Measurements from ENCODE around the gene NFYC. TPM values are rescaled to one million over a fixed set of nuclear protein-coding genes. Genes with fewer than 3 reads are reported as not detected.

Gene NFYC
- total RNA-seq, 1 experiment from 2014 or later = 25.6 TPM

DNA sequence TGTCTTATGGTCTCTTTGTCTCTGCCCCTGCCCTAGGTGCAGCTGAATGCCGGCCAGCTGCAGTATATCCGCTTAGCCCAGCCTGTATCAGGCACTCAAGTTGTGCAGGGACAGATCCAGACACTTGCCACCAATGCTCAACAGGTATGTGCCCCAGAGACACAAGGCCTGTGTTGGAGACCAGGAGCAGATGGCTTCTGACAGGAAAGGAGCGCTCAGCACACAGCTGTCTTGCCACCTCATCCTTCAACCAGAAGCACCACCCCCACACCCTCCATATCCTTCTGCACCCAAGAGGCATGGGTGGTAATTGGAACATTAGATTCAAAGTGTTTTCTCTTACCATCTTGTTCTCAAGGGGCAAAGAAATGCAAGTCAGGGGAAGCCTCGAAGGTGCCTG, 75.1 kb downstream of the NFYC start:
- in situ Hi-C loops (cut with HindIII; ENCODE audit: low pct_unique_long_range_greater_than_20kb, low sequenced_read_pairs) = no loop called here
- DNase-seq (ENCODE audit: low read depth) = no peak

GRCh38 chr1:40768146-40768990, 76.9 kb downstream of the NFYC start:
- no peak for DNase-seq (ENCODE audit: low read depth)
- in situ Hi-C loops (cut with HindIII; ENCODE audit: low pct_unique_long_range_greater_than_20kb, low sequenced_read_pairs) = no loop called here

DNA sequence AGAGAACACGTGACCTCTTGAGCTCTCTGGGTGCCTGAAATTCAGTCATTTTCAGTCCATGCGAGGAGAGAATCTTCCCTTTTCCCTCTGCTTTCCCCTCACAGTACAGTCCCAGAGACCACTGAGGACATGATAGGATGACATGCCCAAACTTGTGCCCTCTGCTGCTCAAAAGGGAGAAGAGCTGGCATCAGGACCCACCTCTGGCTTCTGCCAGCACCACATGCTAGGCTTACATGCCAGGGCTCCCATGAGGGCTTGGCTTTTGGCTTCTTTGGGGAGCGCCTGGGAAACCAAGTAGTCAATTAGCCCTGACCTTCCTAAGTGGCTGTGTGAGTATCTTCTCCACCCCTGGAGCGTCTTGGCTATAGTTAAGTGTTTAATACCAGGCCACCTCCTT, 78.3 kb downstream of the NFYC start:
- in situ Hi-C loops (cut with HindIII; ENCODE audit: low pct_unique_long_range_greater_than_20kb, low sequenced_read_pairs) = no loop called here

DNA sequence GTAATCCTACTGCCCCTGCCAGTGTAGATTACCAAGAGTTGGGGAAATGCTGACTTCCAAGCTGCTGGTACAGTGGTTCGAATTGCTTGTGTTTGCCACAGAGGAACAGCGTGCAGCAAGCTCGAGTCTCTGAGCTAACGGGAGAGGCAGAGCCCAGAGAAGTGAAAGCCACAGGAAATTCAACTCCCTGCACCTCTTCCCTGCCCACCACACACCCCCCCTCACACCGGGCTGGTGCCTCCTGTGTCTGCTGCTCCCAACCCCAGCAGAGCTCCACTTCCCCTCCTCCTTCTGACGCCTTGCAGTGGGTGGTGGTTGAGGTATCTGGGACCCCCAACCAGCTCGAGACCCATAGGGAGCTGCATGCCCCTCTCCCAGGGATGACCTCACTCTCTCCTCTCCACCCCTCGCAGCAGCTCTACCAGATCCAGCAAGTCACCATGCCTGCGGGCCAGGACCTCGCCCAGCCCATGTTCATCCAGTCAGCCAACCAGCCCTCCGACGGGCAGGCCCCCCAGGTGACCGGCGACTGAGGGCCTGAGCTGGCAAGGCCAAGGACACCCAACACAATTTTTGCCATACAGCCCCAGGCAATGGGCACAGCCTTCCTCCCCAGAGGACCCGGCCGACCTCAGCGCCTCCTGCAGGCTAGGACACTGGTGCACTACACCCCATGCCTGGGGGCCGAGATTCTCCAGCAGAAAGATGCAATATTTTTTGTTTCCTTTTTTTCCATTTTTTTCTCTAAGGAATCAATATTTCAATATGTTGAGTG, 79.0 kb downstream of the NFYC start:
- no peak for DNase-seq (ENCODE audit: low read depth)
- in situ Hi-C loops (cut with HindIII; ENCODE audit: low pct_unique_long_range_greater_than_20kb, low sequenced_read_pairs) = no loop called here

More for the DNA sequence above, 78.3 kb downstream of the NFYC start:
- no peak for DNase-seq (ENCODE audit: low read depth)

GRCh38 chr1:40772146-40772955, 80.8 kb downstream of the NFYC start:
- in situ Hi-C loops (cut with HindIII; ENCODE audit: low pct_unique_long_range_greater_than_20kb, low sequenced_read_pairs) = no loop called here
- DNase-seq (ENCODE audit: low read depth) = no peak

- no peak for DNase-seq (ENCODE audit: low read depth)
- in situ Hi-C loops (cut with HindIII; ENCODE audit: low pct_unique_long_range_greater_than_20kb, low sequenced_read_pairs) = no loop called here
These were observed 82.3 kb downstream of the NFYC start for GRCh38 chr1:40773748-40774265.

DNA sequence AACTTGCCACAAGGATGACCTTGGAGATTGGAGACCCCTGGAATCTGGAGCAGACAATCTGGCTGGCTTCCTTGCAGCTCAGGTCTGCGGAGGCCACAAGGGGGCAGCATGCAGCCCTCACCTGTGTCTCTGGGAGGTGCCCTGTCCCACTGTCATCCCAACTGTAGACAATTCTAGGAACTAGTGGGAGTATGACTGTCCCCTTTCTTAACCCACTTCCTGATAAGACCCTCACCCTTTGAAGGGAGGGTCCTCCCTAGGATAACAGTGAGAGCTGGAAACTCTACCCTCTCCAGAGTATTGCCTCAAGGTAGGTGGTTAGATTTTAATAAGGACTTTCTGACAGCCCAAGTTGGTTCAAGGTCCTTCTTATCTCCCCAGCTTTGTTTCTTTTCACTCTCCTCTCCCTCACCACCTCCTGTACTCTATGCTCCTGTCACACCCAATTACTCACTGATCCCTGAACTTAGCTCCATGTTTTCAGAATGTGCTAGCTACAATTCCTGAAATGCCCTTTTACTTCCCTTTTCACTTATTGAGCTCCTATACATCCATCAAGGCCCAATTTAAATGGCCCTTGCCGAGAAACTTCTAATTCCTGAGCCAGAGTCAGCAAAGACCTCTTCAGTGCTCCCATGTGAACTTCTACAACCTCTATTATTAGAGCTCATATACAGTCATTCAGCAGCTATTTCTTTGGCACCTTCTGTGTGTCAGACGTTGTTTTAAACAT, 82.9 kb downstream of the NFYC start:
- in situ Hi-C loops (cut with HindIII; ENCODE audit: low pct_unique_long_range_greater_than_20kb, low sequenced_read_pairs) = no loop called here
- DNase-seq (ENCODE audit: low read depth) = peak; percentile 31

- no peak for DNase-seq (ENCODE audit: low read depth)
- in situ Hi-C loops (cut with HindIII; ENCODE audit: low pct_unique_long_range_greater_than_20kb, low sequenced_read_pairs) = no loop called here
These were observed 85.0 kb downstream of the NFYC start for GRCh38 chr1:40776236-40777072.

GRCh38 chr1:40777224-40777970, 85.9 kb downstream of the NFYC start:
- in situ Hi-C loops (cut with HindIII; ENCODE audit: low pct_unique_long_range_greater_than_20kb, low sequenced_read_pairs) = no loop called here
- DNase-seq (ENCODE audit: low read depth) = no peak

DNA sequence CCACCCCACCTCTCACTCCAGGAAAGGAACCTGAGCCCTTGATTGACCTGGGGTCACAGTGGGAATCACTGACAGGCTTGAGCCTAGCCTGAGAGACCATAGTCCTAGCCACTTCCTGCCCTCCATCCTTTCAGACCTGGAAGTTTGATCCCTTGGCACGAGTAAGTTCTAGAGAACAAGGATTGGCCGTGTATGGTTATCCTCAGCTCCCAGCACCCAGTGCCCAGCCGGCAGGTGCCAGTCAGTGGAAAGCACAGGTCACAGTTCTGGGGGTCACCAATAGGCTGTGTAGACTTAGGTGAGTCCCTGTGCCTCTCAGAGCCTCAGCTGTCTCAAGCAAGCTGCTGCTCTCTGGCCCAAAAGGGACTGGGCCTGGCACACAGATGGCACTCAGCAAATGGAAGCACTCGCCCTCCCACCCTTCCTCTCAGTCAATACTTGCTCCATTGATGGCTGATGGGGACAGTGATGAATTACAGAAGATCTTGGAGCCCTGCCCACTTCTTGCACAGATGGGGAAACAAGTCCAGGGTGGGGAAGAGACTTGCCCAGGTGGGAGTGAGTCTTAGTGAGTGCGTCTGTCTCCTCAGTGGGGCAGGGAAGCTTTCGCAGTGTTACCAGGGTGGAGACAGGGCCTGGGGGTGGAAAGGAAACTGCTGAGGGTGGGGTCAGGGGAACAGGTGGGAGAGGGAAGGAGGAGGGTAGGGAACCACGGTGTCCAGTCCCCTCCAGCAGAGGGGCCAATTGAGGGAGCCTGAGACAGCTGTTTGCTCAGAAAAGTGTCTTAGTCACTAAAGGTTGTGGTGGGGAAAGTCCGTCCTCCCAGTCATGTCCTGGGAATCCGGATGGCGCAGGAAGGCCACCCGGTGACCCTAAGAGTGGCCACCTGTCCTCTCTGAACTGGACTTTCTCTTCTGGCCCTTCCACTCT, 89.4 kb downstream of the NFYC start:
- DNase-seq (ENCODE audit: low read depth) = no peak
- in situ Hi-C loops (cut with HindIII; ENCODE audit: low pct_unique_long_range_greater_than_20kb, low sequenced_read_pairs) = no loop called here

GRCh38 chr1:40781608-40781971, 90.1 kb downstream of the NFYC start:
- in situ Hi-C loops (cut with HindIII; ENCODE audit: low pct_unique_long_range_greater_than_20kb, low sequenced_read_pairs) = no loop called here
- no peak for DNase-seq (ENCODE audit: low read depth)

GRCh38 chr1:40782371-40782956, 91.0 kb downstream of the NFYC start:
- in situ Hi-C loops (cut with HindIII; ENCODE audit: low pct_unique_long_range_greater_than_20kb, low sequenced_read_pairs) = no loop called here
- no peak for DNase-seq (ENCODE audit: low read depth)

GRCh38 chr1:40783001-40783905, 91.7 kb downstream of the NFYC start, which contains the start of gene KCNQ4:
KCNQ4 (plus strand) TSS chr1:40783787; CDS start chr1:40784094, 307 bp downstream.
- in situ Hi-C loops (cut with HindIII; ENCODE audit: low pct_unique_long_range_greater_than_20kb, low sequenced_read_pairs) = no loop called here
- no peak for DNase-seq (ENCODE audit: low read depth)

DNA sequence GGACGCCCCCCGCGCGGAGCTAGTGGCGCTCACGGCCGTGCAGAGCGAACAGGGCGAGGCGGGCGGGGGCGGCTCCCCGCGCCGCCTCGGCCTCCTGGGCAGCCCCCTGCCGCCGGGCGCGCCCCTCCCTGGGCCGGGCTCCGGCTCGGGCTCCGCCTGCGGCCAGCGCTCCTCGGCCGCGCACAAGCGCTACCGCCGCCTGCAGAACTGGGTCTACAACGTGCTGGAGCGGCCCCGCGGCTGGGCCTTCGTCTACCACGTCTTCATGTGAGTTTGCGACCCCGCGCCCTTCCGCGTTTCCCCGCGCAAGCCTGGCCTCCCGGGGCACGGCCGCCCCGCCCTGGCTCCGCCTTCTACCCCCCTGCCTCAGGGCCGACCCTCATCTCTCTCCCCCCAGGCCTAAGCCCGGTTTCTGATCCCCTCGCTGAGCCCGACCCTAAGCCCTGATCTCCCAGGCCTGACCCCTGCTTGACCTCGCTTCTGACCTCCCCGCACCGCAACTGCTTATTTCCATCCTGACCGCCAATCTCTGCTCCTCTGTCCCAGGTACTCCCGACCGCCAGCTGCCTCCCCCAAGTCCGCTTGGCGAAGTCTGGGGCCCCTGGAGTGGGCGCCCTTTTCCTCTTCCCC, 92.8 kb downstream of the NFYC start:
- in situ Hi-C loops (cut with HindIII; ENCODE audit: low pct_unique_long_range_greater_than_20kb, low sequenced_read_pairs) = no loop called here
- no peak for DNase-seq (ENCODE audit: low read depth)

Measured in Caki2 (cell line).